ENCODE data around the gene CNOT11. TPM values are rescaled to one million over a fixed set of nuclear protein-coding genes. Genes with fewer than 3 reads are reported as not detected.
"Not testable (repeated sequence)": the region's sequence is repeated elsewhere in the genome, so short reads cannot be mapped to it uniquely, and the experiment has no call there.

The CNOT11 gene
- total RNA-seq, 4 donors from 2014 or later: 19.7 to 31.2 (median 21.6) TPM

DNA sequence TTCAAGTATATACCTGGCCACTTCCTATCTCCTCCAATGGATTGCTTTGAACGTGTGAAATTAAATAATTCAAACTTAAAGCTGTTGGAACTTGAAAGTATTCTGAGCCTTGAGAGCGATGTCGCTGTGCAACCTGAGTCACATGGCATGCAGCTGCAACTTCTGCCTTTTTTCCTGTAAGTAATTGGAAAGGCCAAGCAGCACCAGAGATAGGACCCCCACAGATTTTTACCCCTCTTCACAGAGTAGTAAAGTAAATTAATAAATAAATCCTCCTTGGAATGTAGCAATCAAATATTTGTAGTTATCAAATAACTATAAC, 59.0 kb downstream of the CNOT11 start:
- TF ChIP-seq, protein P1, sequence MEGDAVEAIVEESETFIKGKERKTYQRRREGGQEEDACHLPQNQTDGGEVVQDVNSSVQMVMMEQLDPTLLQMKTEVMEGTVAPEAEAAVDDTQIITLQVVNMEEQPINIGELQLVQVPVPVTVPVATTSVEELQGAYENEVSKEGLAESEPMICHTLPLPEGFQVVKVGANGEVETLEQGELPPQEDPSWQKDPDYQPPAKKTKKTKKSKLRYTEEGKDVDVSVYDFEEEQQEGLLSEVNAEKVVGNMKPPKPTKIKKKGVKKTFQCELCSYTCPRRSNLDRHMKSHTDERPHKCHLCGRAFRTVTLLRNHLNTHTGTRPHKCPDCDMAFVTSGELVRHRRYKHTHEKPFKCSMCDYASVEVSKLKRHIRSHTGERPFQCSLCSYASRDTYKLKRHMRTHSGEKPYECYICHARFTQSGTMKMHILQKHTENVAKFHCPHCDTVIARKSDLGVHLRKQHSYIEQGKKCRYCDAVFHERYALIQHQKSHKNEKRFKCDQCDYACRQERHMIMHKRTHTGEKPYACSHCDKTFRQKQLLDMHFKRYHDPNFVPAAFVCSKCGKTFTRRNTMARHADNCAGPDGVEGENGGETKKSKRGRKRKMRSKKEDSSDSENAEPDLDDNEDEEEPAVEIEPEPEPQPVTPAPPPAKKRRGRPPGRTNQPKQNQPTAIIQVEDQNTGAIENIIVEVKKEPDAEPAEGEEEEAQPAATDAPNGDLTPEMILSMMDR (IDR thresholded peaks at IDR 0.05): no peak
- TF ChIP-seq POLR2A (IDR thresholded peaks at IDR 0.05): no peak
- Histone ChIP-seq H3K9me3 (no peaks in the 10 kb centered on the region), H3K27me3 (no peaks in the 10 kb centered on the region), H3K4me3 (no peak overlapping the region), H3K4me1 (no peaks in the 10 kb centered on the region), H3K36me3 (no peaks in the 10 kb centered on the region), H3K27ac (no peak overlapping the region)
- no peak for DNase-seq
- intact Hi-C loops (cut with DNase I; ENCODE audit: low total_unique reads): no loop called here

DNA sequence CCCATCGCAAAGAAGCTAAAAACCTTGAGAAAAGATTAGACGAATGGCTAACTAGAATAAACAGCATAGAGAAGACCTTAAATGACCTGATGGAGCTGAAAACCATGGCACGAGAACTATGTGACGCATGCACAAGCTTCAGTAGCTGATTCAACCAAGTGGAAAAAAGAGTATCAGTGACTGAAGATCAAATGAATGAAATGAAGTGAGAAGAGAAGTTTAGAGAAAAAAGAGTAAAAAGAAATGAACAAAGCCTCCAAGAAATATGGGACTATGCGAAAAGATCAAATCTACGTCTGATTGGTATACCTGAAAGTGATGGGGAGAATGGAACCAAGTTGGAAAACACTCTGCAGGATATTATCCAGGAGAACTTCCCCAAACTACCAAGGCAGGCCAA, 63.9 kb downstream of the CNOT11 start:
- H3K36me3 ChIP-seq; H3K4me3 ChIP-seq; H3K9me3 ChIP-seq; intact Hi-C loops (cut with DNase I; ENCODE audit: low total_unique reads); H3K27me3 ChIP-seq; DNase-seq; H3K27ac ChIP-seq; H3K4me1 ChIP-seq: not testable (repeated sequence)

Small RNA genes lying within 50 kb of the gene (microRNA-seq; reads per million reads assigned to microRNA genes)
- not detected for gene MIR5696 (ENCODE audit: borderline microRNAs expressed, borderline replicate concordance)

Small RNA genes lying within 50 kb of the gene (small RNA-seq; reads per million reads assigned to genes)
- not detected for gene MIR5696
- 1,350 reads per million, percentile 98 among the genes with 10 or more reads in this experiment for gene SNORD89

Other genes with a start within 250 kb of the CNOT11 start
- gene TBC1D8, start 101.5 kb upstream of the CNOT11 start, total RNA-seq: 10 to 100 TPM; 16.7 to 44.0 (median 19.7) TPM
- 100 to 1,000 TPM in 2 of 4 donors, 10 to 100 TPM in 2; 17.4 to 105 (median 82.0) TPM for gene RNF149, start 55.8 kb downstream of the CNOT11 start, total RNA-seq
- gene CREG2, start 134.6 kb downstream of the CNOT11 start, total RNA-seq: under 1 TPM in 1 of 4 donors, not detected in 3; 0.28 TPM
- gene RFX8, start 222.2 kb downstream of the CNOT11 start, total RNA-seq: 1 to 10 TPM in 2 of 4 donors, under 1 TPM in 1, not detected in 1; 0.51 to 1.4 (median 1.1) TPM

All from uterus (tissue), 4 donors.